HG03196 (cell line): ENCODE measurements around the gene EME1.
"Not testable (repeated sequence)": the region's sequence is repeated elsewhere in the genome, so short reads cannot be mapped to it uniquely, and the experiment has no call there.

ENCODE experiments used
- ATAC-seq: cut with Tn5 transposase; IDR thresholded peaks from one replicate; pipeline ENCODE4 v1.9.1; 2021; ENCODE audit not compliant: unreplicated experiment

The EME1 gene

GRCh38 chr17:50388728-50389127, 15.7 kb downstream of the EME1 start:
- no peak for ATAC-seq

DNA sequence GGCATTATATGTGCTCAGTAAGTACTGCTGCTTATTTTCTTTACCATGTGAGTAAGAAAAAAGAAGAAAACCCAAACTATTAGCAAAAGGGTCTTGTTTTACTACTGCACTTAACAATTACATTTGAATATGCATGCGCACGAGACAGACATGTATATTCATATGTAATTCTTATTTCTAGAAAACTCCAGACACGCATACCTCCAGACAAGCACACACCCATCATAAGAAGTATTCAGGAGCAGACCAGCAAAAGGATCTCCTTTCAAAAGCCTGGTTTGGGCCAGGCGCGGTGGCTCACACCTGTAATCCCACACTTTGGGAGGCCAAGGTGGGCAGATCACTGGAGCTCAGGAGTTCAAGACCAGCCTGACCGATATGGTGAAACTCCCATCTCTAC, 16.5 kb downstream of the EME1 start:
- no peak for ATAC-seq

DNA sequence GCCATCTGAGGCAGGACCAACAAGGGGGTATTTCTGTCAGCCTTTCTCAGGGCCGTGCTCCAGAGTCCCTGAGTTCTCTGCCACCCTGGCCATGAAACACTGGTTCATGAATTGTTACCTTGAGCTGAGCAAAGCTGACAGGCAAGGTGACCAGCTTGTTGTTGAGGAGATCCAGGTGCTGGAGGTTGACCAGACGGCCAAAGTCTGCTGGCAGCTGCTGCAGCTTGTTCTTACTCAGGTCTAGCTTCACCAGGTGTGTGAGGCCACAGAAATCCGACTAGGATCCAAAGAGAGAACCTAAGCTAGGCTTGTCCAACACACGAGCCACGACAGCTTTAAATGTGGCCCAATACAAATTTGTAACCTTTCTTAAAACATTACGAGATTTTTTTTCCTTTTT, 19.6 kb downstream of the EME1 start:
- no peak for ATAC-seq

- no peak for ATAC-seq
Observed at GRCh38 chr17:50393700-50394099, 20.7 kb downstream of the EME1 start.

GRCh38 chr17:50394711-50395110, 21.7 kb downstream of the EME1 start:
- no peak for ATAC-seq

DNA sequence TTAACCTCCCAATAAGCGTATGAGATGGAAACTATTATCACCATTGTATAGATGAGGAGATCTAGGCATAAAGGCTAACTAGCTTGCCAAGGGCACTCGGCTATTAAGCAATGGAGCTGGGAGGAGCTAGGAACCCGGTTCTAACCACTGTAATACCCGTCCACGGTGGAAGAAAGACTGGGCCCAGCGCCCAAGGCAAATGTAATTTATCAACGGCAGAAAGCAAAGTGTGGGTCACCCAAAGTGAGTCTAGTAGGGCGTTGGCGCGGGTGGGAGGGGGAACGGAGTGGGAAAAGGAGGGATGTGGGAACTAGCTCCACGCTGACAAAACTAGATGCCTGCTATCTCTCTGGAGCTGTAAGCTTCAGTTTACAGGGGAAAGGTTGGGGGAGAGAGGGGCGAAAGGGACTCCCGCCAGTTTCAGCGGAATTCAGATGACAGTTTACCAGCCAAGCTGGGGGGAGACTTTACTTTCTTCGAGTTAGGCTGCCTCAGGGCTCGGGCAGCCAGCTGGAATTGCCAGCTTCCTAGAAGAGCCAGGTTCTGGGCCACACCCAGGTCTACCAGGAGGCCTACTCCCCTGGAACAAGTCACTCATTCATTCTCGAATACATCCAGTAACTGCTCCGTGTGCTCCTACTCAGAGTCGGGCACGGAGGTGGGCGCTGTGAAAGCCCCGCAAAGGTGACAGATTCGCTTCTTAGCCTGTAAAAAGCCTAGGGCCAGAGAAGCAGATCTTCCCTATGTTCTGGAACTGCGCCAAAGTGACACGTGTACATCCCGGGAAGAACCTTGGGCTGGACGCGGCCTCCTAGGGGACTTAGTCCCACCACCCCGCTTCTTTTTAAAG, 23.5 kb downstream of the EME1 start:
- ATAC-seq = no peak

DNA sequence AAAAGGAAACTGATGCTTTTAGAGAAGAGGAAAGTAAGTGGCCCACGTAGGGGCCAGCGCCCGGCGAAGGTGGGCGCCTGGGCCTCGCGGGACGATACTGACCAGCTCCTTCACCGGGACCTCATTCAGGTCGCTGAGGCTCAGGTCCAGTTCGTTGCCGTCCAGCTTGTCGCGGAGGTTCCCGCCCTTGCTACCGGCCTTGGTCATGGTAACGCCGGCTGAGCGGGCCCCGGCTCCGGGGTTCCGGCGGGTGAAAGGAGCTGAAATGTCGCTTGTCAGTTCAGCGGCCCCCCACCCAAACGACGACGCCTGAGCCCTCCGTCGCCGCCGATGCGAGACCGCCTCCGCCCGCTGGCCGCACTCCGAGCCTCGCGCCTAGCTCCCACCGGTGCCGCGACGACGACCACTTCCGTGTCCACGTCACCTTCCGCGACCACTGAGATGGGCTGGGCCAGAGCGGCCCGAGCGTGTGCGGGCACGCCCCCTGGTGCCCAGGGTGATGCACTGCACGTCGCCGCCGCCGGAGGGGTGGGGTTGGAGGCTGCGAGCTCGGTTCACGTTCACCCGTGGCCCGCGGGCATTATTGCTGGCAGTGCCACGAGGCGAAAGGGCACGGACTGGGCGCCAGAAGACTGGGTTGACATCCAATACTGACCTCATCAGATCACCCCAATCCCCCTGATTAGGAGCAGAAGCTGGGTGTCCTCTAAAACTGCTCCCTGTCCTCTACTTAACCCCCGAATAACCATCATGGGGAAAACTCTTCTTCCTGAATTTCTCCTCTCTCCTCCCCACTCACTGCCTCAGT, 24.3 kb downstream of the EME1 start, which contains the start of gene LRRC59:
Gene LRRC59, minus strand, starts transcription at position 413 of the 808 bp plus-strand sequence. Its CDS starts 206 bp downstream, at position 207.
- peak; percentile 98 for ATAC-seq

GRCh38 chr17:50397919-50398285, 24.9 kb downstream of the EME1 start:
- no peak for ATAC-seq

- ATAC-seq = not testable (repeated sequence)
Observed at GRCh38 chr17:50398672-50399071, 25.6 kb downstream of the EME1 start.

DNA sequence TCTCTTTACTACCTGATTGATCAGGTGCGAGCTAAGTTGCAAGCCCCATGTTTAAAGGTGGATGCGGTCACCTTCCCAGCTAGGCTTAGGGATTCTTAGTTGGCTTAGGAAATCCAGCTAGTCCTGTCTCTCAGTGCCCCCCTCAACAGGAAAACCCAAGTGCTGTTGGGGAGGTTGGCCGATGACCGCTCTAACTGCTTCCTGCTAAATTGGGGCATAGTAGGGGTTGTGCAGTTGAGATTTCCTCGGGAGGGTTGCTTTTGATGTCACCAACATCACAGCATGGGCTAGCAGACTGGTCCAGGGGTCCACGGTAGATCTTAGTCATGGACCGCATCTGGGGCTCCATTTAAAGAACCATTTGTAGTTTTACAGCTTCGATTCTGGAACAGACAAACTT, 26.6 kb downstream of the EME1 start:
- ATAC-seq = not testable (repeated sequence)

DNA sequence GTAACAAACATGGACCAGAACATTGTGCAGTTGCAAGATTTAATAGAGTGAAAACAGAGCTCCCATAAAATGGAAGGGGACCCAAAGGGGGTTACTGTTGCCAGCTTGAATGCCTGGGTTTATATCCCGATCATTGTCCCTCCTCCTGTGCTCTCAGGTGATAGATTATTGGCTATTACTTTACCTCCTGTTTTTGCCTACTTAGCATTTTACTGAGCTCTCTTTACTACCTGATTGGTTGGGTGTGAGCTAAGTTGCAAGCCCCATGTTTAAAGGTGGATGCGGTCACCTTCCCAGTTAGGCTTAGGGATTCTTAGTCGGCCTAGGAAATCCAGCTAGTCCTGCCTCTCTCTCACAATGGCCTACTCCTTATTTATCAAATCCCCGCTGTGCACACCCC, 32.3 kb downstream of the EME1 start:
- ATAC-seq = not testable (repeated sequence)

DNA sequence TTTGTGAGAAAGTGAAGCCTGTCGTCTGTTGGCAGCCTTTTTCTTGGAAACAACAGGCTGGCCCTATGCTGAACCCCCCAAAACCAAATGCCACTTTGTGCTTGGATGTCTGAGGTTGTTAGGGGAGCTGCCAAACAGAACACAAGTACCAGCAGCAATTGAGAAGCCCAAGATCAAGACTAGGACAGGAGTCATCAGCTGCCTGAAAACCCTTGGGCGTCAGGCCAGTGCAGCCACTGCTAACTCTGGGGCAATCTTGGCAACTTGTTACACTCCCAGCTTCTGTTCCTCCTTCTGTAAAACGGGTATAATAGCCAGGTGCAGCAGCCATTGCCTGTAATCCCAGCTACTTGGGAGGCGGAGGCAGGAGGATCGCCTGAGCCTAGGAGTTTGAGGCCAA, 33.5 kb downstream of the EME1 start:
- no peak for ATAC-seq

DNA sequence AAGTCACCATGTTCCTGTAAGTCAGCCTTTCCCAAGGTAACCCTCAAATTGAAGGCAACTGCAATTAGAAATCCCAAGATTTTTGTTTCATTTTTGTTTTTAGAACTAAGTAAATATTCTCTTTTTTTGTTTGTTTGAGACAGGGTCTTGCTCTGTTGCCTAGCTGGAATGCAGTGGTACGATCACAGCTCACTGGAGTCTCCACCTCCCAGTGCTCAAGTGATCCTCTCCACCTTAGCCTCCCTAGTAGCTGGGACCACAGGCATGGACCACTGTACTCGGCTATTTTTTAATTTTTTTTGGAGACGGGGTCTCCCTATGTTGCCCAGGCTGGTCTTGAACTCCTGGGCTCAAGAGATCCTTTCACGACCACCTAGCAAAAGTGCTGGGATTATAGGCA, 34.9 kb downstream of the EME1 start:
- no peak for ATAC-seq

GRCh38 chr17:50412188-50412732, 39.2 kb downstream of the EME1 start:
- no peak for ATAC-seq

DNA sequence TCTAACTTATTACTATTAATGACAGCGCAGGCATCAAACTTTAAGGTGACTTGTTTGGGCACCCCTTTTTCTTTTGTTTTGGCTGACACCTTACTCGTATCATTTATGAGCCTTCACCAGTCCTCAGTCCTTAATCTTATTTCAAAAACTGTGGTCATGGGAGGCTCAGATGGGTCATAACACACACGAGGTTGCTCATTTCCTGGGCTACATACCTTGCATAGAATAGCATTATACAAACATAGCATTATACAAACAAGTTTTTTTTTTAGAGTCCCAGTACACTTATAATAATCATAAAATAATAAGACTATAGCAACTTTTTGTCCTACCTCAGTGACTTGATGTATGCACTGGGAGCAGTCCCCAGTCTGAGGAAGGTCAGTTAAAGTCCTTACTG, 41.8 kb downstream of the EME1 start:
- no peak for ATAC-seq

DNA sequence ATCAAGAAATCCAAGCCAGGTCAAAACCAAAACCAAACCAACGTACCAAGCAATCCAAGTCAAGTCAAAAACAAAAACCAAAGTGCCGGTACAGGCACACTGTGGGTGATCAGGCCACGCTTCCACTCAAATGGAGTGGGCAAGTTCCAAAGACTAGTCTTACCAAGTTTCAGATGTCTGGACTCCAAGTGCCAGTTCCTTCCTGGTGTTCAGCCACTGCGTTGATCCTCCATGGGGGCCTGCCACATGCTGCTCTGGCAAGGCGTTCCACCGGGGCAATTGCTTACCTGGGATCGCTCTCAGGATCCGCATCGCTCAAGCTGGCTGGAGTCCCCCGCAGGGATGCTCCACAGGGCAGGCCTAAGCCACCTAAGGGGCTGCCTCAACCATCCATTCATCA, 46.5 kb downstream of the EME1 start:
- ATAC-seq = not testable (repeated sequence)

- ATAC-seq = no peak
Observed at GRCh38 chr17:50420419-50421112, 47.5 kb downstream of the EME1 start.

DNA sequence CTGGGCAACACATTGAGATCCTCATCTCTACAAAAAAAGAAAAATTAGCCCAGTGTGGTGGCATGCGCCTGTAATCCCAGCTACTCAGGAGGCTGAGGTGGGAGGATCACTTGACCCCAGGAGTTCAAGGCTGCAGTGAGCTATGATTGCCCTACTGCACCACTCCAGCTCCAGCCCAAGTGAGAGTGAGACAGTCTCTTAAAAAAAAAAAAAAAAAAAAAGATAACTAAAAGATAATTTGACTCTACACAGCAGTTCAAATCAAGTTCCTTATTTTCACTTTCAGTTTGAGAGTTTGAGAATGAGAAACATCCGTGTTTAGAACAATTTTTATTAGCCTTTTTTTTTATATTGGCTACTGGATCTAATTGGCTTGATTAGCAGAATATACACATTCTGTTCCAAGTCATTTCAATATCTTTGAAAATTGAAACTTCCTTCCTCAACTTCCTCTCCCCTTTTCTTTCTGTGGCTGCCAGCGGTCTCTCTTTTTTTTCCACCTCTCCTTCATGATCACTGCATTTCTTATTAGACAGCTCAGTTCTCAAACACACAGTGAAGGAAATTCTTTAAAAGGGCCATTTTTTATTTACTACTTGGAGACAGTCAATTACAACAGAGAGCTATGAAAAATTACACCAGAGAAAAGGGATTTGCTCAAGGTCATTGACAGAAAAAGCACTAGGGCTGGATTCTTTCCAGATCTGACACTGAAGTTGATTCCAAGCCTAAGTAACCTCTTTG, 48.5 kb downstream of the EME1 start:
- ATAC-seq = no peak

DNA sequence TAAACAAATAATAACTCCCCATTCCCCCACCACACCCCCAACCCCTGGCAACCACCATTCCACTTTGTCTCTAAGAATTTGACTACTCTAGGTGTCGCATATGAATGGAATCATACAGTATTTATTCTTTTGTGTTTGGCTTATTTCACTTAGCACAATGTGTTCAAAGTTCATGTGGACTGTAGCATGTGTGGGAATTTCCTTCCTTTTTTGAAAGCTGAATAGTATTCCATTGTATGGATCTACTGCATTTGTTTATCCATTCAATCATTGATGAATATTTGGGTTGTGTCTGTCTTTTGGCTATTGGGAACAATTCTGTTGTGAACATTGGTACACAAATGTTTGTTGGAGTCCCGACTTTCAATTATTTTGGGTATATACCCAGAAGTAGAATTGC, 49.7 kb downstream of the EME1 start:
- no peak for ATAC-seq

- no peak for ATAC-seq
Observed at GRCh38 chr17:50423553-50424159, 50.6 kb downstream of the EME1 start.
